ENCODE data around the gene ATXN1. TPM values are rescaled to one million over a fixed set of nuclear protein-coding genes. Genes with fewer than 3 reads are reported as not detected.
"Not testable (repeated sequence)": the region's sequence is repeated elsewhere in the genome, so short reads cannot be mapped to it uniquely, and the experiment has no call there.

Gene ATXN1
- total RNA-seq, 2 donors from 2014 or later: 34.6 to 36.7 TPM

DNA sequence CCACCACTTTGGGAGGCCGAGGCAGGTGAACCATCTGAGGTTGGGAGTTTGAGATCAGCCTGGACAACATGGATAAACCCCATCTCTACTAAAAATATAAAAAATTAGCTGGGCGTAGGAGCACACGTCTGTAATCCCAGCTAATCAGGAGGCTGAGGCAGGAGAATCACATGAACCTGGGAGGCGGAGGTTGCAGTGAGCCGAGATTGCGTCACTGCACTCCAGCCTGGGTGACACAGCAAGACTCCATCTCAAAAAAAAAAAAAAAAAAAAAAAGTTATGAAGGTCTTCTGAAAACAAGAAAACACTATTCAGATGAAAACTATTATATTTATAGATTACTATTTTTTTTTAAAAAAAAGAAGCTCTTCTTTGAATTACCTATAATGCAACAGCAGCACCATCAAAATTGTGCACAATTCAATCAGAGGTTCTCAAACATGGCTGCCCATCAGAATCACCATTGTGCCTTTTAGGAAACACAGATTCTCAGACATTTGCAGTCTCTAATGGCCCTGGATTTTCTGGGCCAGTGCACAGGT lies 370.3 kb downstream of the ATXN1 start:
- DNase-seq; ATAC-seq; intact Hi-C loops (cut with DNase I): not testable (repeated sequence)

GRCh38 chr6:16389642-16390041 lies 371.6 kb downstream of the ATXN1 start:
- DNase-seq (no peak), ATAC-seq (no peak)
- intact Hi-C loops (cut with DNase I): no loop called here

- DNase-seq (no peak), ATAC-seq (no peak)
- intact Hi-C loops (cut with DNase I): no loop called here
Observed at GRCh38 chr6:16388488-16388887, 372.8 kb downstream of the ATXN1 start.

DNA sequence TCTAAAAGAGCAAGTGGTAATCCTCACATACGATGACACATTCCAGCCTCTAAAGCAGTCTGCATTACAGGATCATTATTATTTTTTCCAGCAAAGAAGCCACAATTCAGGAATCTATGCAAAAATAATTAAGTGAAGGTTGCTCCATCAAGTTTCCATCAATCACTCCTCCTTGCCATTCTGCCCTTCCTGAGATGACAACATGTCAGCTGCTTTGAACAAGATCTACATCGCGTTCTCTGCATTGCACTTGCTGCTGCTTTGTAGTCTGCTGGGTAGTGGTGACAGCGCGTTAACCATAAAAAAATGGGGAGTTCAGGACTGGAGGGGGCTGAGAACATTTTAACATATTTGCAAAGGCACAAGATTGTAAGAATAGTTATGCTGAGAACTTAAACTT lies 375.2 kb downstream of the ATXN1 start:
- no peak for DNase-seq
- intact Hi-C loops (cut with DNase I): no loop called here
- no peak for ATAC-seq

DNA sequence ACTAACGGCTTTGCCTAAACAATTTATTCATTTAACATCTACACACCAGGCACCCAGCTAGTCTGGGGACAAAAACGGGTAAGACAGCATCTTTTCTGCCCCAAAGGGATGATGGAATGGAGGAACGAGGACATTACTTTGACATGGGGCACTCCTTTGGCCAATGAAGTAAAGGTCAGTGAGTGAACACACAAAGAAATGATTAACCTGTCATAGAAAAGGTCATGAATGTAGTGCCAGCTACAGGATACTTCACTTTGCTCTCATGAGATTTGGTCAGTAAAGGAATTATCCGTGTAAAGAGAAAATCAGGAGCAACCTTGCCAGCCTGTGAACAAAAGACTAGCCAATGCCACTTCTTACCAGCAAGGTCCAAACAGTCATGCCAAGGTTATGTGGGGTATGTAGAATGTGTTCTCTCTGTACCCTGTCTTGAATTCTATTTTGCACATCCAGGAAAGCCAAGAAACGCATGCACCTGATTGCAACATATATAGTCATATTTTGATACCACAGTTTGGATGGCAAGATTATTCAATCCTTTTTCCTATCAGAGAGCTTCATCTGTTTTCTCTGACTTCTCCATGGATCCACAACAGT lies 377.6 kb downstream of the ATXN1 start:
- DNase-seq: no peak
- no peak for ATAC-seq
- intact Hi-C loops (cut with DNase I): no loop called here

DNA sequence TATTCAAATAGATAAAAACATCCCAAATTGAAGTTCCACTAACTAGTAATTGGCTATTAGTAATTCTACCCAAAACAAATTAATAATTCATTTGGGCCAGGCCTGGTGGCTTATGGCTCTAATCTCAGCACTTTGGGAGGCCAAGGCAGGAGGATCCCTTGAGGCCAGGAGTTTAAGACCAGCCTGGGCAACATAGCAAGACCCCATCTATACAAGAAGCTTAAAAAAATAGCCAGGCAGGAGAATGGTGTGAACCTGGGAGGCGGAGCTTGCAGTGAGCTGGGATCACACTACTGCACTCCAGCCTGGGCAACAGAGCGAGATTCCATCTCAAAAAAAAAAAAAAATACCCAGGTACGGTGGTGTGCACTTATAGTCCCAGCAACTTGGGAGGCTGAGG lies 379.3 kb downstream of the ATXN1 start:
- intact Hi-C loops (cut with DNase I); DNase-seq; ATAC-seq: not testable (repeated sequence)

DNA sequence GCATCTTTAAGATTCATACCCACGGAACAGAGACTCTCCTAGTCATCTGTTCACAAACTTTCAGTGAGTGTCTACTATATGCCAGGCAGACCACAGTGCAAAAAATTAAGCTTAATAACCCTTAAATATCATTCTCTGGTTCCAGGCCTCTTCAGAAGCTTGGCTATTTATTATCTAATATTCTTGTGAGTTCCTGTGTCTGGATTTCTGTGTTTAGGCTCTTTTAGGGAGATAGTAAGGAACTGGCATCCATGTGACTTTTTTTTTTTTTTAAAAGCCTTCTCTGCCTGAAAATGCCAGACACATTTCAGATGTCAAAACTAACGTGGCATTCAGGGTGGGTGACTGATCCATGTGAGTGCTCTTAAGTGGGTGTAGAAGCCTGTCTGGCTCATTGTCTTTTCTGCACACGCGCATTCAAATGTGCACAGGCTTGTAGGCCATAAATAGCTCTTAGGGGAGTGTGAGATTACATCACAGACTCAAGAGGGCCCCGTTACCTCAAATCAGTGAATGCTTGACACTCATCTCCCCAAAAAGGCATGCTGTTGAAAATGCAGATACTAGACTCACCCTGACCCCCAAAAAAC lies 380.9 kb downstream of the ATXN1 start:
- ATAC-seq: peak; percentile 88 to 93
- no peak for DNase-seq
- intact Hi-C loops (cut with DNase I): no loop called here

DNA sequence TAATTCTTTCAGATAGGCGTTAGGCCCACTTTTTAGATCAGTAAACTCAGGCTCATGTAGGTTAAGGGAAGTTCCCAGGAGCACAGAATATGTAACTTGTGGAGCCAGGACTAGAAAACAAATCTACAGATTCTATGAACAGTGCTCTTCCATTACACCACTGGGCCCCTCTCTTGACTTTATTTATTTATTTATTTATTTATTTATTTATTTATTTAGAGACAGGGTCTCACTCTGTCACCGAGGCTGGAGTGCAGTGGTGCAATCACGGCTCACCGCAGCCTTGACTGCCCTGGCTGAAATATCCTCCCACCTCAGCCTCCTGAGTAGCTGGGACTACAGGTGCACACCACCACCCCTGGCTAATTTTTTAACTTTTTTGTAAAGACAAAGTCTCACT lies 382.9 kb downstream of the ATXN1 start:
- DNase-seq; ATAC-seq; intact Hi-C loops (cut with DNase I): not testable (repeated sequence)

GRCh38 chr6:16377470-16377869 lies 383.8 kb downstream of the ATXN1 start:
- DNase-seq (no peak), ATAC-seq (peak in 1 of 2 donors; percentile 33)
- intact Hi-C loops (cut with DNase I): no loop called here

GRCh38 chr6:16375843-16376242 lies 385.4 kb downstream of the ATXN1 start:
- intact Hi-C loops (cut with DNase I): no loop called here
- no peak for DNase-seq
- ATAC-seq: no peak

GRCh38 chr6:16375206-16375605 lies 386.1 kb downstream of the ATXN1 start:
- ATAC-seq: peak in 1 of 2 donors; percentile 38
- intact Hi-C loops (cut with DNase I): no loop called here
- no peak for DNase-seq

DNA sequence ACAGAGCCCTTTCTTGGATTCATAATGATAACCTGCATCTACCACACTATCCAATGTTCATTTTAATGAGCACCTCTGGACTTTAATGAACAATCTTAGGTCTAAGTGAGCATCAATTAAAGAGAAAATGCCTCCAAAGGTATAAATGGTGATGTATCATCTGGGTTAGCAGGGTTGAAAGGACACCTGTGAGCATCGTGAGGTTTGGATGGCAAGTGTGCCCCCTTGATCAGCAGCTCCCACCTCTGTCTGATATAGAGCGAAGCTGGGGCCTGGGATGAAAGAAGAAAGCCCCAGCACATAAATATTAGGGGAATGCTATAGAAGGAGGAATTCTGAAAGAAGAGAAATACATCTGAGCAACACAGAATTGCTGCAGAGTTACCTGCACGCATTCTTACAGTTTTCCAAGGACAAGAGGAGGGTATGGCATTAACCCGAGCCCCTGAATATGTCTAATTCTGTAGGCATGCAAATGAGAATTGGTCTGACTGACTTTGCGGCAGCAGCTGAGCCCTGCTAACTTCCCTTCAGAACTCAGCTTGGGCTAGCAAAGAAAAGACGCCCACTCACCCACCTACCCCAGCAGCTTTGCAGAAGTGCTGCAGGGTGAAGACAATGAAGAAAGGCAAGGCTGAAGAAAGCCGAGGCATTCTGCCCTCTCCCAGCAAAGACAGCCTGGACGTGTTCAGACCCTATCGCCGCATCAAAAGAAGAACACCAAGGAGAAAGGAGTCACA lies 386.6 kb downstream of the ATXN1 start:
- ATAC-seq: no peak
- intact Hi-C loops (cut with DNase I): no loop called here
- no peak for DNase-seq

GRCh38 chr6:16374016-16374415 lies 387.2 kb downstream of the ATXN1 start:
- intact Hi-C loops (cut with DNase I): no loop called here
- no peak for DNase-seq
- no peak for ATAC-seq

DNA sequence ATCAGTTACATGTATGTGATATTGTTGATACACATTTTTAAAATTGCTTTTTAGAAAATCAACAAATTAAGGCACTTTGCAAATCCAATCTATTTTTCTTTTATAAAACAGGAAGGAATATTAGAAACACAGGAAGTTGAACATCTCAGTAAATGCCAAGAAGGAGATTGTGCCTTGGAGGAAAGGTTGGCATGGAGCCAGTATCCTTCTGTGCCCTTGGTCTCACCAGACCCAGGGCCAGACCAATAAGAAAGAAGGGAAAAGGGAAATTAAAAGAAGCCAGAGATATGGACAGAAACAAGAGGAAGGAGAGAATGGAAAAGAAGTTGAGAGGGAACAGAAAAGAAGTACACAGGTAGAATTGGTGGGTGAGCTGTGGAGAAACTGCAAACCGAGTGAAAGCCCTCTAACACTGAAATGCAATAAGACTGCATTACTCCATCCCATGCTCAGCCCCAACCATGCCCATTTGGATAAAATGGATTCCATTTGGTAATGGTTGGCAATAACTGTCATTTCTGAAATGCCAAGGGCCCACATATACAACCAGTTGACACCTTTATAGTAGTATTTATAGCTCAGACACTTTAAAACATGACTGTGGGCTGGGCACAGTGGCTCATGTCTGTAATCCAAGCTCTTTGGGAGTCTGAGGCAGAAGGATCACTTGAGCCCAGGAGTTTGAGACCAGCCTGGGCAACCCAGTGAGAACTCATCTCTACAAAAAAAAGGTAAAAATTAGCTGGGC lies 389.1 kb downstream of the ATXN1 start:
- ATAC-seq: no peak
- intact Hi-C loops (cut with DNase I): no loop called here
- DNase-seq: no peak

DNA sequence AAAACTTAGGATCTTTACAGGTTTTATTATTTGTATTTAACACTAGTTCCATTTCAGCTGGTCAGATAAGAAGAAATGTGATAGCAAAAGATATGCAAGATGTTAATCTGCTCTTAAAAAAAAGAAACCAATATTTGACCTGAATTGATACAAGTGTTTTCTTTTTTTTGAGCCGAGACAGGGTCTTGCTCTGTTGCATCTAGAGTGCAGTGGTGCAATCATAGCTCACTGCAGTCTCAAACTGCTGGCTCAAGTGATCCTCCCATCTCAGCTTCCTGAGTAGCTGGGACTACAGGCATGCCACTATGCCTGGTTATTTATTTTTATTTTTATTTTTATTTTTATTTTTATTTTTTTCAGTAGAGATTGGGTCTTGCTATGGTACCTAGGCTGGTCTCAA lies 389.9 kb downstream of the ATXN1 start:
- no peak for ATAC-seq

DNA sequence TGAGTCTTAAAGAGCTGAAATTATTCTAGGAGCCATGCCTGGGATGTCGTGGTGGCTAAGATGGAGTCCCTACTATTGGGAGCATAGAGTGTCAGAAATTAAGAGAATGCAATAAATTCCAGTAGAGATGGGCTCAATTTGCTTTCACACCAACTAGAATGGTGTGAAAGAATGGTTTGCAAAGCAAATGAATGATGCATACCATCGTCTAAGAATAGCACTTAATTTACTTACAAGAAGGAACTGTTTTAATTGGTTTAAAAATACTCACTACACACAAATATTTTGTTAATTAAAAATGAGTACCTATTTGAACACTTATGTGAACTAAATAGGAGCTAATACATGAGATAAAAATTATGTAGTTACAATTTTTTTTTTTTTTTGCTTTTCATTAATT lies 390.3 kb downstream of the ATXN1 start:
- intact Hi-C loops (cut with DNase I): no loop called here
- ATAC-seq (no peak), DNase-seq (no peak)

More for the DNA sequence above, 389.9 kb downstream of the ATXN1 start:
- intact Hi-C loops (cut with DNase I): no loop called here
- DNase-seq: no peak

- DNase-seq (no peak), ATAC-seq (no peak)
- intact Hi-C loops (cut with DNase I): no loop called here
Observed at GRCh38 chr6:16369989-16370388, 391.3 kb downstream of the ATXN1 start.

DNA sequence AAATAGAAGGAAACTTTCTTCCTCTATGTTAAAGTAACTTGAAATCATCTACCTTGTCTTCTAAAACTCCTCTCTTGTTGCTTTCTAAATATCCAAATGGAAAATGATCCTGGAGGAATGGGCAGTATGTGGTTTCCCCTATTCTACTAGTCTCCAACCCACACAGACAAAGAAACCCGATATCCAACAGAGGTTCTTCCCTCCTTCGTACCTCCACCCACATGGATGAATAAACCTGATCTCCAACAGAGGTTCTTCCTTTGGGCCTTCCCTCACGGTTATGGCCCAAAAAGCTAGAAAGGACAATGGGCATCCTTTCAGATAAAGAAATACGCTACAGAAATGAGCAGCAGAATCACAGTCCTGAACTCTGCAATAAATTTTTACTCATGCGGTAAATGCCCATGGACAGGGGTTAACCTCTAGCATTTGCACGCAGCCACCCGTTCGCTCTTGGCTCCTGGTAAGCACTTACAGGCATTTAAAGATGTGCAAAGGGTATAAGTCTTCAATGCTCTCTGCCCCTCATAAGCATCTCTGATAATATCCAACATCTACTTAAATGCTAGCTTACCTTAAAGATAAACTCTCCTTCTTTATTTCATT lies 392.0 kb downstream of the ATXN1 start:
- intact Hi-C loops (cut with DNase I): no loop called here
- ATAC-seq: no peak
- DNase-seq: no peak

DNA sequence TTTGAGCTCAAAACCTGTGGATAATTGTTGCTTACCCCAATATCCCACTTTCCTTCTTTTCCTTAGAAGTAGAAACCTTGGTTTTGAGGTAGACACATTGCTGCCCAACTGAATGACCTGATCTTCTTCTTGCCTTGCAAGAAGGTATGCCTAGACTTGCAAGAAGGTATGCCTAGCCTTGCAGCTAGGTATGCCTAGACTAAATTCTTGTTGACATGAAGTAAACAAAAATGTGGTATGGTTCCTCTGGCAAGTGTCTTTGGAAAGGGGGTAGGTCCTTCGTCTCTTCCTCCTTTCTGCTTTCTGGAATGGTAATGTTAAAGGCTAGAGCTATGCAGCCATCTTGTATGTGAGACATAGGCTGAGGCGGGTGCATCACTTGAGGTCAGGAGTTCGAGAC lies 393.7 kb downstream of the ATXN1 start:
- DNase-seq (no peak), ATAC-seq (no peak)
- intact Hi-C loops (cut with DNase I): no loop called here
